Erythroblast (primary cell): ENCODE data around the gene MS4A4A.

Source experiments
- GATA1 ChIP-seq: IDR thresholded peaks from 2 replicates; pipeline ENCODE4 v1.6.1; 2011; ENCODE audit warnings: low read depth, mild to moderate bottlenecking, control low read depth, low read length, moderate library complexity
- POLR2A ChIP-seq: IDR thresholded peaks from 2 replicates; pipeline ENCODE4 v1.6.1; 2011; ENCODE audit warnings: mild to moderate bottlenecking, low read length

DNA sequence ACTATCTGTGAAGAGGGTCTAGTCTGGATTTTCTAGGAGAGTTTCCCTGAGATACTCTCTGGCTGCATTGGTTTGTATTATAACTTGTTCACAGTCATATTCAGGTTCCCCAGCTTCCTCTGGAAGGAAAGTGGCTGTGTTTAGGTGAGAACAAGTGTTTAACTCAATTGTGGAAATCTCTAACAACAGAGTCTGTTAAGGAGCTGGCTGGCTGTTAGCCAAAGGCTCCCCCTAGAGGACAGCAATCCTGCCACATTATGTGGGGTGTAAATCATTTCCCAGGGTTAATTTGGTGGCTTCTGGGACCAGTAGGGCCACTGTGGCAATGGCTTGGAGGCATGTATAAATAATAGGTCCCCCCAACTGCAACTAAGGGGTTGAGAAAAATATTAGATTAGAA lies 65.0 kb downstream of the MS4A4A start:
- no peak for TF ChIP-seq POLR2A
- TF ChIP-seq GATA1, result no peak
